WTC11 (cell line): ENCODE results near the gene UNC93B1. TPM values are rescaled to one million over a fixed set of nuclear protein-coding genes. Genes with fewer than 3 reads are reported as not detected.

Experiments
- ATAC-seq: fragments of 200-7000 bp; cut with Tn5 transposase; 2 replicates; pipeline ENCODE4 v1.10.0; 2021; ENCODE audit warnings: mild to moderate bottlenecking, moderate library complexity
- CTCF ChIA-PET: fragments of 300-600 bp; sonication (Branson Sonifier 250); formaldehyde crosslinking; loops from one replicate; lab custom pipeline; 2021; ENCODE audit warnings: antibody characterized with exemption; lab: Charles Lee
- POLR2A ChIA-PET: fragments of 350-600 bp; sonication (Branson Sonifier 250); formaldehyde crosslinking; loops from one replicate; lab custom pipeline; 2021; ENCODE audit warnings: antibody characterized with exemption; lab: Charles Lee
- DNase-seq: peaks from one replicate; pipeline ENCODE4 v3.0.0; 2021; ENCODE audit warnings: low spot score
- H3K27ac Mint-ChIP-seq: 2 replicates; pipeline ENCODE4 v1.8.0; 2021; ENCODE audit warnings: mixed read lengths
- H3K27me3 Mint-ChIP-seq: 2 replicates; pipeline ENCODE4 v1.8.0; 2021; ENCODE audit warnings: low read depth, mild to moderate bottlenecking, moderate library complexity, mixed read lengths
- H3K36me3 Mint-ChIP-seq: 2 replicates; pipeline ENCODE4 v1.8.0; 2021; ENCODE audit warnings: mixed read lengths
- H3K4me1 Mint-ChIP-seq: 2 replicates; pipeline ENCODE4 v1.8.0; 2022; ENCODE audit warnings: mixed read lengths
- H3K4me3 Mint-ChIP-seq: 2 replicates; pipeline ENCODE4 v1.8.0; 2021; ENCODE audit warnings: mild to moderate bottlenecking, moderate library complexity, mixed read lengths
- H3K9me3 Mint-ChIP-seq: 2 replicates; pipeline ENCODE4 v1.8.0; 2021; ENCODE audit warnings: mixed read lengths
- ARID4B ChIP-seq: sonication (generic); formaldehyde crosslinking; IDR thresholded peaks from 2 replicates; pipeline ENCODE4 v1.8.0; 2023; ENCODE audit warnings: missing genetic modification reagents, mild to moderate bottlenecking, borderline replicate concordance
- ATF3 ChIP-seq: sonication (generic); formaldehyde crosslinking; conservative IDR thresholded peaks from 2 replicates; pipeline ENCODE4 v1.8.1; 2022; ENCODE audit warnings: mild to moderate bottlenecking, missing genetic modification reagents
- E2F1 ChIP-seq: sonication (generic); formaldehyde crosslinking; IDR thresholded peaks from 2 replicates; pipeline ENCODE4 v1.8.0; 2022; ENCODE audit warnings: mild to moderate bottlenecking, missing genetic modification reagents
- FOXP1 ChIP-seq: sonication (generic); formaldehyde crosslinking; IDR thresholded peaks from 2 replicates; pipeline ENCODE4 v1.8.0; 2022; ENCODE audit warnings: missing genetic modification reagents, mild to moderate bottlenecking, moderate library complexity, borderline replicate concordance
- HMGXB4 ChIP-seq: sonication (generic); formaldehyde crosslinking; IDR thresholded peaks from 2 replicates; pipeline ENCODE4 v1.8.1; 2023; ENCODE audit warnings: mild to moderate bottlenecking, moderate library complexity, missing genetic modification reagents
- MLX ChIP-seq: sonication (generic); formaldehyde crosslinking; IDR thresholded peaks from 2 replicates; pipeline ENCODE4 v1.8.1; 2023; ENCODE audit warnings: mild to moderate bottlenecking, missing genetic modification reagents, moderate library complexity
- OVOL2 ChIP-seq: fragments of 250-450 bp; sonication (Bioruptor Pico); IDR thresholded peaks from 2 replicates; pipeline ENCODE4 v1.9.0; 2021; ENCODE audit warnings: mild to moderate bottlenecking, borderline replicate concordance
- SOX15 ChIP-seq: fragments of 250-450 bp; sonication (Bioruptor Pico); IDR thresholded peaks from 2 replicates; pipeline ENCODE4 v1.9.0; 2021; ENCODE audit warnings: mild to moderate bottlenecking
- TCF7 ChIP-seq: sonication (generic); formaldehyde crosslinking; IDR thresholded peaks from 2 replicates; pipeline ENCODE4 v1.8.0; 2022; ENCODE audit warnings: mild to moderate bottlenecking, low read depth, missing genetic modification reagents, moderate library complexity
- TEAD4 ChIP-seq: sonication (generic); formaldehyde crosslinking; IDR thresholded peaks from 2 replicates; pipeline ENCODE4 v1.8.0; 2022; ENCODE audit warnings: mild to moderate bottlenecking, missing genetic modification reagents
- ZNF121 ChIP-seq: sonication (generic); formaldehyde crosslinking; IDR thresholded peaks from 2 replicates; pipeline ENCODE4 v1.8.0; 2023; ENCODE audit warnings: missing genetic modification reagents
- ZNF281 ChIP-seq: sonication (generic); formaldehyde crosslinking; IDR thresholded peaks from 2 replicates; pipeline ENCODE4 v1.8.0; 2023; ENCODE audit warnings: mild to moderate bottlenecking, missing genetic modification reagents
- total RNA-seq: library from RNA; stranded (reverse); gene quantifications from 3 replicates; pipeline ENCODE4 v1.2.3, GENCODE V29; 2021

UNC93B1 gene
- total RNA-seq, 1 experiment from 2014 or later, result 27.9 TPM

GRCh38 chr11:68048681-68049508 lies 45.0 kb upstream of the UNC93B1 start:
- Mint-ChIP-seq H3K27ac (no peak overlapping the region), H3K4me3 (no peak overlapping the region), H3K36me3 (peaks cover 7% of the 10 kb centered on the region; the same call in 1 of the 2 replicates), H3K4me1 (peaks cover 6% of the 10 kb centered on the region), H3K27me3 (no peaks in the 10 kb centered on the region), H3K9me3 (no peaks in the 10 kb centered on the region)
- TF ChIP-seq E2F1 (CRISPR knock-in tag) (no peak), ZNF281 (CRISPR knock-in tag) (no peak), OVOL2 (CRISPR knock-in tag) (no peak), FOXP1 (CRISPR knock-in tag) (no peak), HMGXB4 (CRISPR knock-in tag) (no peak), ARID4B (no peak), SOX15 (CRISPR knock-in tag) (no peak), TEAD4 (CRISPR knock-in tag) (no peak), ATF3 (CRISPR knock-in tag) (no peak), ZNF121 (no peak)
- DNase-seq (no peak), ATAC-seq (no peak)
- POLR2A ChIA-PET, result no interaction called here
- CTCF ChIA-PET, result interaction anchor here (0.9 kb wide), 1 partner anchor 8 kb away, joined by 3 read pairs; no protein-coding TSS in a partner anchor

GRCh38 chr11:68047437-68048290 lies 43.8 kb upstream of the UNC93B1 start:
- DNase-seq, result no peak
- H3K4me3 Mint-ChIP-seq, result no peak overlapping the region
- H3K9me3 Mint-ChIP-seq, result no peaks in the 10 kb centered on the region
- CTCF ChIA-PET, result interaction anchor here (1.1 kb wide), 1 partner anchor 11 kb away, joined by 3 read pairs; no protein-coding TSS in a partner anchor
- no peak overlapping the region for H3K27ac Mint-ChIP-seq
- no peak for TF ChIP-seq E2F1 (CRISPR knock-in tag)
- no peak for TF ChIP-seq ZNF281 (CRISPR knock-in tag)
- no peak for TF ChIP-seq MLX (CRISPR knock-in tag)
- TF ChIP-seq TEAD4 (CRISPR knock-in tag), result no peak
- TF ChIP-seq TCF7 (CRISPR knock-in tag), result no peak
- 0 out of 2 replicates have a peak, but pooled peaks cover 2% of the 10 kb centered on the region for H3K36me3 Mint-ChIP-seq
- no peaks in the 10 kb centered on the region for H3K27me3 Mint-ChIP-seq
- ATAC-seq, result no peak
- POLR2A ChIA-PET, result no interaction called here
- peaks cover 6% of the 10 kb centered on the region for H3K4me1 Mint-ChIP-seq
